GM23248 (cell line): ENCODE measurements around the gene BRAT1.

Experiments used
- EZH2 ChIP-seq: fragments of 200-600 bp; sonication (generic); IDR thresholded peaks from 2 replicates; pipeline ENCODE4 v1.6.1; 2018; ENCODE audit warnings: antibody characterized with exemption, mild to moderate bottlenecking; ENCODE audit not compliant: insufficient read depth, poor library complexity, severe bottlenecking
- EZH2phosphoT487 ChIP-seq: fragments of 200-600 bp; sonication (generic); IDR thresholded peaks from 2 replicates; pipeline ENCODE4 v1.6.1; 2018; ENCODE audit warnings: antibody characterized with exemption, moderate library complexity, mild to moderate bottlenecking, low read depth; ENCODE audit not compliant: insufficient read depth

DNA sequence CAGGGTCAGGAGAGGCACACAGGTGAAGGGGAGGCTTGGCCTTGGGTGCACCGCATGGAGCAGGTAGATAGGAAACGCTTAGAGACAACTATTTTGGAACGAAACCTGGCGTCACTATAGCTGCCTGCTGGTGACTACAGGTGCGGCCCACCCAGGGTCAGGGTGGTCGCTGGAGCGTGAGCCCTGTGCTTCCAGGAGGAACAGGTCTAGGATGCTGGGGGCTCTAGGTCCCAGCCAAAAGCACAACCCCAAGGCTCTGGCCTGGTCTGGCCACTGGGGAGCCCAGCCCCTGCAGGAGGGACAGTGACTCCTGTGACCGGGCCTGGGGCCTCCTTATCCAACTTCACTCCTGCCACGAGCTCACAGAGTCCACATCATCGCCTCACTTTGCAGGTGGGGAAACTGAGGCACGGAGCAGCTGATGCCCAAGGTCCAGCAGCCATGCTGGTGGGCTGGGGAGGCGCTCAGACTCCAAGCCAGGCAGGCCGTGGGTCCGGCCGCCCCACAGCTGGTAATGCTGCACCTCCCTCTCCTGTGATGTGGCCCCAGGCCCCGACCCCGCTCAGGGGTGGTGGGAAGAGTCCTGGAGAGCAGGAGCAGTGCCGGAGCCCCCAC is 26.7 kb downstream of the BRAT1 start:
- TF ChIP-seq EZH2phosphoT487 = no peak
- TF ChIP-seq EZH2 = no peak
